SU-DHL-6 (cell line): ENCODE measurements around the gene RNASE4.

Experiments
- EZH2phosphoT487 ChIP-seq: fragments of 200-600 bp; sonication (generic), shearing (Covaris generic); conservative IDR thresholded peaks from 2 replicates; pipeline ENCODE4 v1.6.1; 2018; ENCODE audit warnings: mild to moderate bottlenecking, antibody characterized with exemption, low read length, moderate library complexity, mixed read lengths
- TF ChIP-seq, protein P1 (sequence below): fragments of 200-600 bp; sonication (generic); IDR thresholded peaks from one replicate; pipeline ENCODE4 v1.5.1; 2017; ENCODE audit warnings: antibody characterized with exemption, mild to moderate bottlenecking, low read length, moderate library complexity; ENCODE audit not compliant: insufficient read depth, poor library complexity, severe bottlenecking

GRCh38 chr14:20698934-20699333 lies 14.6 kb downstream of the RNASE4 start:
- TF ChIP-seq, protein P1, sequence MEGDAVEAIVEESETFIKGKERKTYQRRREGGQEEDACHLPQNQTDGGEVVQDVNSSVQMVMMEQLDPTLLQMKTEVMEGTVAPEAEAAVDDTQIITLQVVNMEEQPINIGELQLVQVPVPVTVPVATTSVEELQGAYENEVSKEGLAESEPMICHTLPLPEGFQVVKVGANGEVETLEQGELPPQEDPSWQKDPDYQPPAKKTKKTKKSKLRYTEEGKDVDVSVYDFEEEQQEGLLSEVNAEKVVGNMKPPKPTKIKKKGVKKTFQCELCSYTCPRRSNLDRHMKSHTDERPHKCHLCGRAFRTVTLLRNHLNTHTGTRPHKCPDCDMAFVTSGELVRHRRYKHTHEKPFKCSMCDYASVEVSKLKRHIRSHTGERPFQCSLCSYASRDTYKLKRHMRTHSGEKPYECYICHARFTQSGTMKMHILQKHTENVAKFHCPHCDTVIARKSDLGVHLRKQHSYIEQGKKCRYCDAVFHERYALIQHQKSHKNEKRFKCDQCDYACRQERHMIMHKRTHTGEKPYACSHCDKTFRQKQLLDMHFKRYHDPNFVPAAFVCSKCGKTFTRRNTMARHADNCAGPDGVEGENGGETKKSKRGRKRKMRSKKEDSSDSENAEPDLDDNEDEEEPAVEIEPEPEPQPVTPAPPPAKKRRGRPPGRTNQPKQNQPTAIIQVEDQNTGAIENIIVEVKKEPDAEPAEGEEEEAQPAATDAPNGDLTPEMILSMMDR, result no peak
- no peak for TF ChIP-seq EZH2phosphoT487
